ENCODE measurements around the gene NFS1.
"Not testable (repeated sequence)": the region's sequence is repeated elsewhere in the genome, so short reads cannot be mapped to it uniquely, and the experiment has no call there.

NFS1 gene

GRCh38 chr20:35720165-35721123, 21.3 kb upstream of the NFS1 start:
- Histone ChIP-seq H3K9me3 (no peaks in the 10 kb centered on the region), H3K4me3 (no peak overlapping the region), H3K36me3 (peaks cover 100% of the 10 kb centered on the region in 3 donors), H3K27ac (no peak overlapping the region), H3K4me1 (peaks cover 0 to 11% (median 3%) of the 10 kb centered on the region in 4 donors), H3K27me3 (no peaks in the 10 kb centered on the region)
- DNase-seq = no peak
- intact Hi-C loops (cut with DNase I; ENCODE audit: low total_unique reads) = no loop called here
- TF ChIP-seq CTCF (IDR thresholded peaks at IDR 0.05) = no peak

GRCh38 chr20:35719717-35720116, 20.6 kb upstream of the NFS1 start:
- Histone ChIP-seq H3K4me1 (peaks cover 0 to 11% (median 3%) of the 10 kb centered on the region in 4 donors), H3K4me3 (no peak overlapping the region), H3K36me3 (peaks cover 100% of the 10 kb centered on the region in 3 donors), H3K9me3 (no peaks in the 10 kb centered on the region), H3K27ac (no peak overlapping the region), H3K27me3 (no peaks in the 10 kb centered on the region)
- no peak for TF ChIP-seq CTCF (IDR thresholded peaks at IDR 0.05)
- intact Hi-C loops (cut with DNase I; ENCODE audit: low total_unique reads) = no loop called here
- DNase-seq = no peak

- intact Hi-C loops (cut with DNase I; ENCODE audit: low total_unique reads) = no loop called here
- Histone ChIP-seq H3K27me3 (no peaks in the 10 kb centered on the region), H3K9me3 (no peaks in the 10 kb centered on the region), H3K4me3 (no peak overlapping the region), H3K4me1 (peaks cover 0 to 11% (median 3%) of the 10 kb centered on the region in 4 donors), H3K27ac (no peak overlapping the region), H3K36me3 (peaks cover 100% of the 10 kb centered on the region in 3 donors)
- no peak for DNase-seq
- TF ChIP-seq CTCF (IDR thresholded peaks at IDR 0.05) = no peak
Measured at GRCh38 chr20:35718972-35719635, 20.0 kb upstream of the NFS1 start.

- DNase-seq; intact Hi-C loops (cut with DNase I; ENCODE audit: low total_unique reads); H3K9me3 ChIP-seq; H3K27ac ChIP-seq; H3K4me3 ChIP-seq; H3K27me3 ChIP-seq: not testable (repeated sequence)
- Histone ChIP-seq H3K36me3 (peaks cover 98 to 100% (median 99%) of the 10 kb centered on the region in 3 donors), H3K4me1 (peaks cover 0 to 11% (median 2%) of the 10 kb centered on the region in 4 donors)
Measured at GRCh38 chr20:35718321-35718720, 19.2 kb upstream of the NFS1 start.

GRCh38 chr20:35716330-35716729, 17.2 kb upstream of the NFS1 start:
- no peaks in the 10 kb centered on the region for H3K9me3 ChIP-seq
- H3K27ac ChIP-seq = no peak overlapping the region
- no peak overlapping the region for H3K4me3 ChIP-seq
- peaks cover 0 to 10% (median 4%) of the 10 kb centered on the region in 4 donors for H3K4me1 ChIP-seq
- no peak for TF ChIP-seq CTCF (IDR thresholded peaks at IDR 0.05)
- no peaks in the 10 kb centered on the region for H3K27me3 ChIP-seq
- intact Hi-C loops (cut with DNase I; ENCODE audit: low total_unique reads) = no loop called here
- DNase-seq = no peak
- peaks cover 98 to 100% (median 99%) of the 10 kb centered on the region in 3 donors for H3K36me3 ChIP-seq

- Histone ChIP-seq H3K27me3 (no peaks in the 10 kb centered on the region), H3K36me3 (peaks cover 92 to 98% (median 98%) of the 10 kb centered on the region in 3 donors), H3K9me3 (no peaks in the 10 kb centered on the region), H3K27ac (no peak overlapping the region), H3K4me1 (peaks cover 0 to 12% (median 5%) of the 10 kb centered on the region in 4 donors), H3K4me3 (no peak overlapping the region)
- no peak for DNase-seq
- intact Hi-C loops (cut with DNase I; ENCODE audit: low total_unique reads) = no loop called here
- no peak for TF ChIP-seq CTCF (IDR thresholded peaks at IDR 0.05)
Measured at GRCh38 chr20:35715652-35716051, 16.5 kb upstream of the NFS1 start.

Measured in tibial artery (tissue), 4 donors.